SKM-1 treated with dmso at 0.1 percent for 144 hours (cell line): ENCODE data around the gene FGD1.
"Not testable (repeated sequence)": the region's sequence is repeated elsewhere in the genome, so short reads cannot be mapped to it uniquely, and the experiment has no call there.

Experiments
- DNase-seq: peaks from one replicate; lab custom pipeline; 2025; ENCODE audit not compliant: unreplicated experiment; lab: John Stamatoyannopoulos, UW

Gene FGD1

GRCh38 chrX:54495814-54496516, at the start of gene FGD1:
TSS of gene FGD1 (minus strand) at chrX:54496234. CDS start at chrX:54495432, 802 bp downstream.
- DNase-seq, result peak; percentile 46

GRCh38 chrX:54542239-54542638, 46.2 kb upstream of the FGD1 start:
- not testable (repeated sequence) for DNase-seq

GRCh38 chrX:54540289-54540688, 44.3 kb upstream of the FGD1 start:
- DNase-seq, result no peak

- no peak for DNase-seq
Observed at GRCh38 chrX:54534271-54534670, 38.2 kb upstream of the FGD1 start.

GRCh38 chrX:54530357-54530900, 34.4 kb upstream of the FGD1 start:
- no peak for DNase-seq

- peak; percentile 79 for DNase-seq
Observed at GRCh38 chrX:54529552-54530356, 33.7 kb upstream of the FGD1 start, which contains the start of gene GNL3L. TSS of gene GNL3L (plus strand) at chrX:54530219. CDS start at chrX:54532567, 2,348 bp downstream.

- no peak for DNase-seq
Observed at GRCh38 chrX:54529151-54529550, 33.1 kb upstream of the FGD1 start.

GRCh38 chrX:54509400-54509799, 13.4 kb upstream of the FGD1 start:
- no peak for DNase-seq

GRCh38 chrX:54496936-54497335, 902 bp upstream of the FGD1 start:
- no peak for DNase-seq

GRCh38 chrX:54496517-54496852, 451 bp upstream of the FGD1 start:
- no peak for DNase-seq

- no peak for DNase-seq
Observed at GRCh38 chrX:54494989-54495813, 833 bp downstream of the FGD1 start.

- no peak for DNase-seq
Observed at GRCh38 chrX:54494166-54494988, 1.7 kb downstream of the FGD1 start.

- no peak for DNase-seq
Observed at GRCh38 chrX:54492340-54492739, 3.7 kb downstream of the FGD1 start.

GRCh38 chrX:54489819-54490218, 6.2 kb downstream of the FGD1 start:
- not testable (repeated sequence) for DNase-seq

- no peak for DNase-seq
Observed at GRCh38 chrX:54484666-54485065, 11.4 kb downstream of the FGD1 start.

- DNase-seq, result no peak
Observed at GRCh38 chrX:54483946-54484345, 12.1 kb downstream of the FGD1 start.

- no peak for DNase-seq
Observed at GRCh38 chrX:54482839-54483593, 13.0 kb downstream of the FGD1 start.

- DNase-seq, result no peak
Observed at GRCh38 chrX:54479136-54480111, 16.6 kb downstream of the FGD1 start.
